IMR-90 (cell line): ENCODE measurements around the gene UBE2B. TPM values are rescaled to one million over a fixed set of nuclear protein-coding genes. Genes with fewer than 3 reads are reported as not detected.

ENCODE experiments used
- ATAC-seq: fragments of 200-7000 bp; cut with Tn5 transposase; 2 replicates; pipeline ENCODE4 v1.9.1; 2020; ENCODE audit warnings: low read depth, mild to moderate bottlenecking, moderate library complexity
- BruUV-seq: library from RNA; stranded (reverse); fragments of 400-500 nt; replicated peaks from 2 replicates; lab custom pipeline; 2021; lab: Mats Ljungman, UMichigan
- CTCF ChIA-PET: fragments of 300-600 bp; formaldehyde crosslinking; extraction: SDS; loops from one replicate; lab custom pipeline; 2021; ENCODE audit warnings: antibody characterized with exemption; lab: Yijun Ruan, JAX
- POLR2A ChIA-PET: fragments of 300-600 bp; sonication (Branson Sonifier 250); formaldehyde crosslinking; loops from one replicate; lab custom pipeline; 2022; ENCODE audit warnings: antibody characterized with exemption; ENCODE audit not compliant: unreplicated experiment; lab: Charles Lee
- DNase-seq: peaks from one replicate; pipeline ENCODE4 v3.0.0; 2013
- H2AFZ ChIP-seq: replicated peaks from 2 replicates; pipeline ENCODE3; 2013; ENCODE audit warnings: low read length, mild to moderate bottlenecking; ENCODE audit not compliant: poor library complexity
- H2AK5ac ChIP-seq: 2 replicates; pipeline ENCODE4 v1.6.1; 2013; ENCODE audit warnings: low read depth, low read length, inconsistent platforms
- H2AK9ac ChIP-seq: replicated peaks from 2 replicates; pipeline ENCODE3; 2013; ENCODE audit warnings: mild to moderate bottlenecking, low read depth, low read length, moderate library complexity; ENCODE audit not compliant: poor library complexity
- H2BK120ac ChIP-seq: 2 replicates; pipeline ENCODE4 v1.6.1; 2013; ENCODE audit warnings: low read depth, low read length, inconsistent platforms
- H2BK15ac ChIP-seq: 3 replicates; pipeline ENCODE4 v1.6.1; 2013; ENCODE audit warnings: low read depth, low read length, inconsistent platforms
- H2BK20ac ChIP-seq: 2 replicates; pipeline ENCODE4 v1.6.1; 2013; ENCODE audit warnings: low read depth, mild to moderate bottlenecking, inconsistent platforms, low read length, moderate library complexity
- H2BK5ac ChIP-seq: 2 replicates; pipeline ENCODE4 v1.6.1; 2013; ENCODE audit warnings: mild to moderate bottlenecking, low read depth, low read length, inconsistent platforms; ENCODE audit not compliant: poor library complexity, severe bottlenecking
- H3K14ac ChIP-seq: replicated peaks from 2 replicates; pipeline ENCODE4 v1.6.1; 2013; ENCODE audit warnings: low read depth, low read length, inconsistent platforms
- H3K18ac ChIP-seq: 2 replicates; pipeline ENCODE4 v1.6.1; 2013; ENCODE audit warnings: low read depth, low read length, control low read depth
- H3K23ac ChIP-seq: 2 replicates; pipeline ENCODE4 v1.6.1; 2013; ENCODE audit warnings: low read depth, low read length, inconsistent platforms
- H3K27ac ChIP-seq: 2 replicates; pipeline ENCODE4 v1.5.1; 2013; ENCODE audit warnings: mild to moderate bottlenecking, control low read depth, low read length; ENCODE audit not compliant: insufficient read depth
- H3K27me3 ChIP-seq: 2 replicates; pipeline ENCODE4 v1.6.1; 2013; ENCODE audit warnings: low read length; ENCODE audit not compliant: control insufficient read depth, insufficient read depth
- H3K36me3 ChIP-seq: 2 replicates; pipeline ENCODE4 v1.6.1; 2013; ENCODE audit warnings: low read length, mixed read lengths; ENCODE audit not compliant: control insufficient read depth, insufficient read depth
- H3K4ac ChIP-seq: 2 replicates; pipeline ENCODE4 v1.6.1; 2013; ENCODE audit warnings: low read depth, low read length, inconsistent platforms
- H3K4me1 ChIP-seq: 2 replicates; pipeline ENCODE4 v1.6.1; 2013; ENCODE audit warnings: low read length, mixed read lengths; ENCODE audit not compliant: control insufficient read depth, insufficient read depth
- H3K4me2 ChIP-seq: 2 replicates; pipeline ENCODE4 v1.6.1; 2013; ENCODE audit warnings: low read depth, mild to moderate bottlenecking, control low read depth, low read length, moderate library complexity
- H3K4me3 ChIP-seq: 2 replicates; pipeline ENCODE4 v1.5.1; 2013; ENCODE audit warnings: low read depth, mild to moderate bottlenecking, control low read depth, low read length, moderate library complexity; ENCODE audit not compliant: insufficient read depth
- H3K56ac ChIP-seq: 2 replicates; pipeline ENCODE4 v1.6.1; 2013; ENCODE audit warnings: low read length, inconsistent platforms; ENCODE audit not compliant: insufficient read depth; ENCODE audit errors: extremely low read depth
- H3K79me1 ChIP-seq, 2 experiments: 2 replicates each; pipeline ENCODE4 v1.6.1; 2013; ENCODE audit warnings: low read length in 2 of 2, inconsistent platforms in 1 of 2, low read depth in 1 of 2
- H3K9ac ChIP-seq: 2 replicates; pipeline ENCODE4 v1.6.1; 2013; ENCODE audit warnings: low read depth, low read length, control low read depth
- H3K9me1 ChIP-seq: 2 replicates; pipeline ENCODE4 v1.6.1; 2013; ENCODE audit warnings: low read length, inconsistent platforms; ENCODE audit not compliant: insufficient read depth
- H3K9me3 ChIP-seq: 2 replicates; pipeline ENCODE4 v1.6.1; 2013; ENCODE audit warnings: low read length; ENCODE audit not compliant: control insufficient read depth, insufficient read depth
- H4K20me1 ChIP-seq: 2 replicates; pipeline ENCODE4 v1.6.1; 2013; ENCODE audit warnings: low read length, inconsistent platforms; ENCODE audit not compliant: insufficient read depth
- H4K5ac ChIP-seq: 2 replicates; pipeline ENCODE4 v1.6.1; 2013; ENCODE audit warnings: mild to moderate bottlenecking, low read depth, low read length, control low read depth
- H4K8ac ChIP-seq, 2 experiments: 2 replicates each; pipeline ENCODE4 v1.6.1; 2013; ENCODE audit warnings: low read depth in 2 of 2, low read length in 2 of 2, control low read depth in 1 of 2, inconsistent platforms in 1 of 2
- H4K91ac ChIP-seq: 2 replicates; pipeline ENCODE4 v1.6.1; 2013; ENCODE audit warnings: low read depth, low read length, inconsistent platforms; ENCODE audit not compliant: insufficient read depth
- BHLHE40 ChIP-seq: fragments of 150-350 bp; IDR thresholded peaks from 2 replicates; pipeline ENCODE4 v1.6.1; 2016; ENCODE audit warnings: mild to moderate bottlenecking, low read depth, low read length
- CEBPB ChIP-seq: IDR thresholded peaks from 2 replicates; pipeline ENCODE4 v1.6.1; 2012; ENCODE audit warnings: low read depth, low read length, improper control_type of control experiment
- CHD1 ChIP-seq: IDR thresholded peaks from 2 replicates; pipeline ENCODE4 v1.6.1; 2012; ENCODE audit warnings: low read depth, low read length, improper control_type of control experiment
- FOS ChIP-seq: fragments of 150-350 bp; IDR thresholded peaks from 2 replicates; pipeline ENCODE4 v1.6.1; 2016; ENCODE audit warnings: low read depth, low read length
- MXI1 ChIP-seq: IDR thresholded peaks from 2 replicates; pipeline ENCODE4 v1.6.1; 2012; ENCODE audit warnings: low read depth, mild to moderate bottlenecking, low read length, moderate library complexity, borderline replicate concordance
- NFE2L2 ChIP-seq: fragments of 150-350 bp; IDR thresholded peaks from 2 replicates; pipeline ENCODE4 v1.6.1; 2016; ENCODE audit warnings: low read depth, mild to moderate bottlenecking, low read length
- RCOR1 ChIP-seq: IDR thresholded peaks from 2 replicates; pipeline ENCODE4 v1.6.1; 2012; ENCODE audit warnings: mild to moderate bottlenecking, low read length, improper control_type of control experiment; ENCODE audit not compliant: insufficient replicate concordance
- SMC3 ChIP-seq: fragments of 150-350 bp; IDR thresholded peaks from 2 replicates; pipeline ENCODE4 v1.6.1; 2016; ENCODE audit warnings: low read depth, mild to moderate bottlenecking, antibody characterized with exemption, low read length, moderate library complexity
- USF2 ChIP-seq: fragments of 150-350 bp; IDR thresholded peaks from 2 replicates; pipeline ENCODE4 v1.6.1; 2017; ENCODE audit warnings: mild to moderate bottlenecking, antibody characterized with exemption, low read length, low read depth
- WGBS, 2 experiments: methylation state at CpG; one replicate each; pipeline versions ENCODE4 v1.1.5 to v1.1.7; 2013; ENCODE audit warnings: missing lambda C conversion rate in 2 of 2; ENCODE audit not compliant: insufficient read length in 1 of 2; ENCODE audit errors: extremely low coverage in 2 of 2; 5-methylcytosine and 5-hydroxymethylcytosine counted together
- dilution Hi-C: fragments of 300-500 bp; cut with HindIII; formaldehyde crosslinking; loops from one replicate; pipeline ENCODE4 v1.14.3; 2018; ENCODE audit warnings: low sequenced_read_pairs; ENCODE audit not compliant: unreplicated experiment
- in situ Hi-C: fragments of 300-500 bp; cut with MboI; formaldehyde crosslinking; loops from 3 replicates; pipeline ENCODE4 v1.14.3; 2019; ENCODE audit warnings: low sequenced_read_pairs, inconsistent platforms, mixed read lengths
- intact Hi-C: fragments of 100-400 bp; cut with micrococcal nuclease; formaldehyde crosslinking; loops from 2 replicates; pipeline ENCODE4 v1.10.0; 2022
- polyA plus RNA-seq, 3 experiments: library from polyadenylated mRNA; depleted of rRNA; stranded (reverse); fragments of >200 nt; gene quantifications; 2 replicates each; pipeline ENCODE4 v1.2.3, GENCODE V29; 2012; ENCODE audit warnings: low replicate concordance in 1 of 3
- total RNA-seq: library from RNA; depleted of rRNA; stranded (reverse); fragments of >200 nt; gene quantifications from 2 replicates; pipeline ENCODE4 v1.2.3, GENCODE V29; 2012
- TF ChIP-seq, protein P1 (sequence below): fragments of 150-350 bp; IDR thresholded peaks from 2 replicates; pipeline ENCODE4 v1.6.1; 2016; ENCODE audit warnings: low read depth, mild to moderate bottlenecking, low read length, moderate library complexity, borderline replicate concordance

The UBE2B gene
- total and polyA plus RNA-seq, 2 of the 4 experiments (the other 2 are of a cell fraction): 6.3 to 46.0 TPM

DNA sequence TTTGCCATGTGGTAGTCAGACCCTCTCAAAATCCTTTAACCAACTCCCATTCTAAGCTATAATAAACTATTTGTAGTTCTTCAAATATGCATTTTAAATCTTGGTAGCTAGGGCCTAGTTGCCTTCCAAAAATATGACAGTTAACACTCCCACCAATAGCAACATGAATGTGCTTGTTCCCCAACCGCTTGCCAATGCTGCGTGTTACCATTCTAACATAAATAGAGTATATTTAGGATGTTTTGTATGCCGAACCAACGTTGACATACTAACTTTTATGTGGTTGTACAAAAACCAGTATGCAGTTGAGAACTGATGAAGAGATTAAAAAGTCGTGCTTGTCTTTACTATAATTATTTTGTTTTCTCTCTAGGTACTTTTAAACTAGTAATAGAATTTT is 9.0 kb downstream of the UBE2B start:
- no peak overlapping the region for H2AFZ ChIP-seq
- TF ChIP-seq SMC3 (no peak), FOS (no peak), CHD1 (no peak), RCOR1 (no peak), MXI1 (no peak), CEBPB (no peak), BHLHE40 (no peak), USF2 (no peak), NFE2L2 (no peak)
- TF ChIP-seq, protein P1, sequence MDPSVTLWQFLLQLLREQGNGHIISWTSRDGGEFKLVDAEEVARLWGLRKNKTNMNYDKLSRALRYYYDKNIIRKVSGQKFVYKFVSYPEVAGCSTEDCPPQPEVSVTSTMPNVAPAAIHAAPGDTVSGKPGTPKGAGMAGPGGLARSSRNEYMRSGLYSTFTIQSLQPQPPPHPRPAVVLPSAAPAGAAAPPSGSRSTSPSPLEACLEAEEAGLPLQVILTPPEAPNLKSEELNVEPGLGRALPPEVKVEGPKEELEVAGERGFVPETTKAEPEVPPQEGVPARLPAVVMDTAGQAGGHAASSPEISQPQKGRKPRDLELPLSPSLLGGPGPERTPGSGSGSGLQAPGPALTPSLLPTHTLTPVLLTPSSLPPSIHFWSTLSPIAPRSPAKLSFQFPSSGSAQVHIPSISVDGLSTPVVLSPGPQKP: no peak
- H4K91ac ChIP-seq: no peak overlapping the region
- H4K8ac ChIP-seq: no peak overlapping the region
- peaks cover 46% of the 10 kb centered on the region for H3K36me3 ChIP-seq
- no peak overlapping the region for H3K56ac ChIP-seq
- dilution Hi-C loops: no loop called here
- DNase-seq (no peak), ATAC-seq (no peak)
- peaks cover 22% of the 10 kb centered on the region; the same call in 1 of the 2 replicates for H4K20me1 ChIP-seq
- no peak overlapping the region for H2AK5ac ChIP-seq
- H3K4me3 ChIP-seq: no peak overlapping the region
- no peak overlapping the region for H3K18ac ChIP-seq
- H3K23ac ChIP-seq: no peak overlapping the region
- no peak overlapping the region for H3K14ac ChIP-seq
- H3K4ac ChIP-seq: no peak overlapping the region
- H3K9me1 ChIP-seq: no peaks in the 10 kb centered on the region
- in situ Hi-C loops: no loop called here
- no peak overlapping the region for H2BK5ac ChIP-seq
- H3K4me2 ChIP-seq: no peak overlapping the region
- ChIA-PET POLR2A (interaction anchor here (0.6 kb wide), 1 partner anchor 144 kb away, joined by 3 read pairs; no protein-coding TSS in a partner anchor), CTCF (no interaction called here)
- H2BK120ac ChIP-seq: no peak overlapping the region
- BruUV-seq: no TSS peak
- H2AK9ac ChIP-seq: no peak overlapping the region
- WGBS, 2 experiments: no CpG with 5 or more reads among the region's 5 CpGs
- peaks cover 23 to 43% of the 10 kb centered on the region in 2 experiments for H3K79me1 ChIP-seq
- no peak overlapping the region for H2BK20ac ChIP-seq
- no peaks in the 10 kb centered on the region for H3K9me3 ChIP-seq
- no peak overlapping the region for H3K9ac ChIP-seq
- H3K27me3 ChIP-seq: no peaks in the 10 kb centered on the region
- H2BK15ac ChIP-seq: no peak overlapping the region
- H3K27ac ChIP-seq: no peak overlapping the region
- H4K5ac ChIP-seq: no peak overlapping the region
- intact Hi-C loops: no loop called here
- no peaks in the 10 kb centered on the region for H3K4me1 ChIP-seq
